HuH-7 (cell line): Measurements from ENCODE around the gene STXBP5L.
"Not testable (repeated sequence)": the region's sequence is repeated elsewhere in the genome, so short reads cannot be mapped to it uniquely, and the experiment has no call there.

Experiments
- DNase-seq: peaks from one replicate; pipeline ENCODE4 v3.0.0; 2011; ENCODE audit warnings: low spot score

The STXBP5L gene

DNA sequence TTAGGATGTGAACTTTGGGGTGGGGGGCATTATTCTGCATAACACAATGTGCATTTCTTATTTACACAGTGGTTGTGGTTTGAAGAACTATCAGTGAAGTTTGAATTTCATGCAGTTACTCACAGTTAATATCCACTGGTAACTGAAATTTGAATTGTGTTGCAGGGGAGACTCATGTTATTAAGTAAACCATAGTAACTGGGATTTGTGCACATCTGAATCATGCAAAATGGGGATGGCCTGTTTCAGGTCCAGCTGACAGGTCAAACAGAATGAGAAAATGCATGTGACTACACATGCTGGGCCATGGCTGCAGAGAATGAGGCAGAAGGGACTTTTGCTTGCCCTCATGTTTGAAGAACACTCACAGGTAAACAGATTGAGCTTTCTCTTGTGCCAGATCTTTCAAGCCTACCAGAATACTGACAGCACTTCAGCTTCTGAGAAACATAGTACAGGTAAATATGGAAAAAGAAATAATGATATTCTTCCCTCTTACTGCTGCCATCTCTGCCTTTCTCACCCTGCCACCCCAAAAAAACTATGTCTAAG lies 522.7 kb downstream of the STXBP5L start:
- DNase-seq = no peak

DNA sequence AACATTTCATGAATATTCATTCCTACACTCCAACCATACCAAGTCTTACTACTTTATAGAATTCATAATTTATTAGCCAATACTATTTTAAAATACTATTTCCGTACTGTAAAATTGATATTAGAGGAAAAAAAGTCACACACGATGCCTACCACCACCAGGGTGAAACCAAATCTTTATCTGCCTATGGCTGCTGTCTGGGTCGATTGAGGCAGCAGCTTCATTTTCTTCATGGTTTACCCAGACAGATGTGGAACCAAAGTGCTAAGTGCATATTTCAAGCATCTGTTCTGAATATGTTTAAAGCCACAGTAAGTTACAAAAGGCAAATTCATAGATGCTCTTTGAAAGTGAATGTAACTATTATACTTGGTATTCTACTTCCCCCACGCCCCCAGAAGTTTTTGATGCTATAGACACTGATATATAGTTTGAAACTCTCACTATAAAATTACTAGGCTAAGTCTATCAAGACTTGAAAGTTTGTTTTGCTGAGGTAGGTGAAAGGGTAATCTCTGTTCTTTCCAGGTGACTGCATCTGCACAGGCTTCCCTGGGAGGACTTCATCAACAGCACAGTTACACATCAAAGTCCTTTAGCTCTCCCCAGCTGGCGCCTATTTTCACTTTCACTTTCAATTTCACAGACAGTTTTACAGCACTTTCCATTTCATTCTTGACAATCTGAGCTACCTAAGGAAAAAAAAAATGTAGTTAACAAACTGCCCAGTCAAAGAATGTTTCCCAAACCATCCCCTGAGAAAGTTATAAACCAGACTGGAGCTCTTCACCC lies 523.9 kb downstream of the STXBP5L start:
- DNase-seq = peak; percentile 34

DNA sequence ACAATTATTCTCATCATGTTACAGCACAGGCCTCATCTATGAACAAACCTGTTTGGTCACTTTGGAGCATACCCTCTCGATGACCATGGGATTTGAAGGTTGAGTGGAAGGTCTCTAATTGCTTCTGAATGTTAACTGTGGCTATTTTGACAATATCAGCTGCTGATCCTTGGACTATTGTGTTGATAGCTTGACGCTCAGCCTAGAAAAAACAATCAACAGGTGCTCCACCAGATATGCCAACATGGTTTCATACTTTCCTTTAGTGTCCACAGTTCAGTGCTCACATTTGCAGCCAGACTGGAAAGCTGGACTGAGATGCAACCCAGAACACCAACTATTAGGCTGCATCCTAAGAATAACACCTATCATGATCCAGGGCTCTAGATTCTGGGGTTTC lies 528.1 kb downstream of the STXBP5L start:
- no peak for DNase-seq

GRCh38 chr3:121436641-121437040 lies 528.6 kb downstream of the STXBP5L start:
- DNase-seq = no peak

DNA sequence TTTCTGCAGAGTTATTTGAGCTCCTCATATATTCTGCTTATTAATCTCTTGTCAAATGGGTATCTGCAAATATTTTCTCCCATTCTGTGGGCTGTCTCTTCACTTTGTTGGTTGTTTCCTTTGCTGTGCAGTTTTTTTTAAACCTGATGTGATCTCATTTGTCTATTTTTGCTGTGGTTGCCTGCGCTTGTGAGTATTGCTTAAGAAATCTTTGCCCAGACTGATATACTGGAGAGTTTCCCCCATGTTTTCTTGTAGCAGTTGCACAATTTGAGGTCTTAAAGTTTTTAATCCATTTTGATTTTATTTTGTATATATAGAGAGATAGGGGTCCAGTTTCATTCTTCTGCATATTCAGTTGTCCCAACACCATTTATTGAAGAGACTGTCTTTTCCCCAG lies 535.5 kb downstream of the STXBP5L start:
- DNase-seq = no peak

DNA sequence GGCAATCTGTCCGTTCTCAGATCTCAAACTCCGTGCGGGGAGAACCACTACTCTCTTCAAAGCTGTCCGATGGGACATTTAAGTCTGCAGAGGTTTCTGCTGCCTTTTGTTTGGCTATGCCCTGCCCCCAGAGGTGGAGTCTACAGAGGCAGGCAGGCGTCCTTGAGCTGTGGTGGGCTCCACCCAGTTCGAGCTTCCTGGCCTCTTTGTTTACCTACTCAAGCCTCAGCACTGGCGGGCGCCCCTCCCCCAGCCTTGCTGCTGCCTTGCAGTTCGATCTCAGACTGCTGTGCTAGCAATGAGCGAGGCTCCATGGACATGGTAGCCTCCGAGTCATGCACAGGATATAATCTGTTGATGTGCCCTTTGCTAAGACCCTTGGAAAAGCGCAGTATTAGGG lies 543.7 kb downstream of the STXBP5L start:
- DNase-seq = not testable (repeated sequence)

DNA sequence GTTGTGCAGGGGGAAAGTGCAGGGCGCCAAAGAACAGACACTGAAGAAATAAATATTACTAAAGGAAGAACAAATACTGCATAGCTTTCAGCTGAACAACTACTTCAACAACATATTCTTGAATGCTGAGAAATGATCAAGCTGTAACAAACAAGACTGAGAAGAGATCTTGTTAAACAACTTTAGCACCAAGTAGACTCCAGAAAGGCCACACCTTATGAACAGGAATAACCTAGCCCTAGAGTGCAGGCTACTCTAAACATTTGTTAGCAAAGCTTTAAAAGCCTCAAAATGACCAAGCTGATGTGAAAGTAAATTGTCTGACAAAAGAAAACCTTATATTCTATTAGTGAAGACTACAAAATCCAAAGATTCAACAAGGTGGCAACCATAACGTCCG lies 554.6 kb downstream of the STXBP5L start:
- DNase-seq = no peak

DNA sequence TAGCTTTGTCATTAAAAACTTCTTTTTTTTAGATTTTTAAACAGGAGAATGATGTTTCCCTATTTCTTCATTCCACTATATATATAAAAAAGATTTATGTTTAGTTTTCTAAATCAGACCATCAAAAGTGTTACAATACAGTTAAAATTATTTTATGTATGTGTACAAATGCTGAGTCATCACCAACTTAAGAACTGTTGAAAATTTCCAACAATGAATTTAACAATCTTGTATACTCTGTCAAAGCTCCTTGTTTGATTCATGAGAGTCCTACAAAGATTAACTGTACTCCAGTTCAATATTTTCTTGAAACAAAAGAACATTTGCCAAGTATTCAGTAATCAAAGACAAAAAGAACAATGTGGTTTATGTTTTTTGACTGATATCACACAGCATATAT lies 555.7 kb downstream of the STXBP5L start:
- DNase-seq = no peak

DNA sequence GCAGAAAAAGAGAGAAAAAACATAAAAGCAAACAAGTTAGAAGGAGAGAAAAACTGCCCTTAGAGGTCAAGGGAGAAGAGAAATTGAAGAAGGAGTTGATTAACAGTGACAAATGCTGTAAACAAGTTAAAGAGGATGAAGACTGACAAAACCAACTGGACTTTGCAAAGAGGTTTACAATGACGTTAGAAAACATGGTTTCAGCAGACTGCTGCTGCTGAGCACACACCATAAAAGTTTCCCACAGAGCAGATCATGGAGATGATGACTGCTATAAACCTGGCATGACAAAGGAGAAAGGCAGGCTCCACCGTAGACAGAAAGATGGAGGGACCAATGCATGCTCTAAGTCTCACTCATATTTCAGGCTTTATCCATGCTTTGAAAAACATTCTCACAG lies 559.1 kb downstream of the STXBP5L start:
- no peak for DNase-seq

- DNase-seq = no peak
Observed at GRCh38 chr3:121473001-121473400, 565.0 kb downstream of the STXBP5L start.
